IPS-20b (cell line): ENCODE data around the gene C1orf105.

ENCODE experiments used
- H3K27ac ChIP-seq: one replicate; pipeline ENCODE4 v1.5.1; 2013; ENCODE audit warnings: low read length
- H3K27me3 ChIP-seq: 2 replicates; pipeline ENCODE4 v1.6.1; 2013; ENCODE audit warnings: mild to moderate bottlenecking, low read length, inconsistent platforms; ENCODE audit not compliant: insufficient read depth
- H3K36me3 ChIP-seq: 2 replicates; pipeline ENCODE4 v1.6.1; 2013; ENCODE audit warnings: low read depth, mild to moderate bottlenecking, inconsistent platforms, low read length, moderate library complexity; ENCODE audit not compliant: insufficient read depth
- H3K4me1 ChIP-seq: 2 replicates; pipeline ENCODE4 v1.6.1; 2013; ENCODE audit warnings: mild to moderate bottlenecking, control low read depth, inconsistent platforms, low read length, moderate library complexity; ENCODE audit not compliant: insufficient read depth
- H3K4me3 ChIP-seq: 2 replicates; pipeline ENCODE4 v1.5.1; 2013; ENCODE audit warnings: mild to moderate bottlenecking, low read length, inconsistent platforms
- H3K9ac ChIP-seq: 2 replicates; pipeline ENCODE4 v1.6.1; 2013; ENCODE audit warnings: low read depth, mild to moderate bottlenecking, inconsistent platforms, low read length, moderate library complexity
- H3K9me3 ChIP-seq: 2 replicates; pipeline ENCODE4 v1.6.1; 2013; ENCODE audit warnings: mild to moderate bottlenecking, low read depth, low read length, inconsistent platforms; ENCODE audit not compliant: insufficient read depth

The C1orf105 gene

GRCh38 chr1:172497230-172497629, 76.7 kb downstream of the C1orf105 start:
- Histone ChIP-seq H3K4me3 (no peak overlapping the region), H3K27me3 (no peaks in the 10 kb centered on the region), H3K27ac (no peak overlapping the region), H3K9ac (no peak overlapping the region), H3K9me3 (no peaks in the 10 kb centered on the region), H3K36me3 (no peaks in the 10 kb centered on the region), H3K4me1 (peaks cover 8% of the 10 kb centered on the region; the same call in 1 of the 2 replicates)

DNA sequence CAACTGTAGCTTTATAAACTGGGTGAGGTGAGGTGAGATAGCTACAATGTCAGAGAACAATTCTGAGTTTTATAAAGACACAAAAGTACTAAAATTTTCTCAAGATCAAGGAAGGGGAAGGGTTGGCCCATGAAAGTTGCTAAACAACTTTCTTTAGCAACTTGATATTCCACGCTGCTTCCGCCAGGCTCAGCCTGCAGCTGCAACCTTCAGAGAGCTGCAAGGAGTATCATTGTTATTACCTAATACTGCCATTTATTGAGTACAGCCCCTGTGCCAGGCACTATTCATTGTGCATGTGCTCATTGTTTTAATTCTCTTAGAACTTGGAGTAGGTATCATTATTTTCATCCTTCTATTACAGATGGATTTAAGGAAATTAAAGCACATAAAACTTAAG, 78.4 kb downstream of the C1orf105 start:
- Histone ChIP-seq H3K27me3 (no peaks in the 10 kb centered on the region), H3K27ac (no peak overlapping the region), H3K4me3 (no peak overlapping the region), H3K9me3 (no peaks in the 10 kb centered on the region), H3K4me1 (peaks cover 8% of the 10 kb centered on the region; the same call in 1 of the 2 replicates), H3K36me3 (no peaks in the 10 kb centered on the region), H3K9ac (no peak overlapping the region)

GRCh38 chr1:172499636-172500141, 79.2 kb downstream of the C1orf105 start:
- Histone ChIP-seq H3K9ac (no peak overlapping the region), H3K27ac (no peak overlapping the region), H3K4me3 (no peak overlapping the region), H3K9me3 (no peaks in the 10 kb centered on the region), H3K4me1 (peaks cover 8% of the 10 kb centered on the region; the same call in 1 of the 2 replicates), H3K27me3 (no peaks in the 10 kb centered on the region), H3K36me3 (no peaks in the 10 kb centered on the region)

DNA sequence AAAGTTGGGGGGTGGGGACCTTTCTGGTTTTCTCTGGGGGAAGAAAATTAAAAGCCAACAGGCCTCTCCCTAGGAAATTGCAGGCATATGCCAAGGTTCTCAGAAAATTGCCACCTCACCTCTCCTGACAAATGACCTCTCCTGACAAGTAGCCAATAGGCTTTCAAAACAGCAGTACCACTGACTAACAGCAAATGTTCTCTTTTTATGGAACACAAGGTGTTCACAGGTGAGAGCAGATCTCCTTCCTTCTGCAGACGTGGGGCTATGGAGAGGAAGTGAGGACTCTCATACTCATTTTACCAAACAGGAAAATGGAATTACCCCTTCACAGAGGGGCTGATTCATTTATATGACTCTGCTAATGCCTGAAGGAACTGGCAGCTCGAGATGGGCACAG, 79.7 kb downstream of the C1orf105 start:
- H3K9me3 ChIP-seq = no peaks in the 10 kb centered on the region
- H3K27me3 ChIP-seq = no peaks in the 10 kb centered on the region
- peaks cover 8% of the 10 kb centered on the region; the same call in 1 of the 2 replicates for H3K4me1 ChIP-seq
- H3K27ac ChIP-seq = no peak overlapping the region
- no peaks in the 10 kb centered on the region for H3K36me3 ChIP-seq
- no peak overlapping the region for H3K9ac ChIP-seq
- no peak overlapping the region for H3K4me3 ChIP-seq

- Histone ChIP-seq H3K27me3 (no peaks in the 10 kb centered on the region), H3K36me3 (no peaks in the 10 kb centered on the region), H3K9ac (no peak overlapping the region), H3K4me3 (no peak overlapping the region), H3K4me1 (no peaks in the 10 kb centered on the region), H3K9me3 (no peaks in the 10 kb centered on the region), H3K27ac (no peak overlapping the region)
Observed at GRCh38 chr1:172507741-172508140, 87.3 kb downstream of the C1orf105 start.

- H3K9me3 ChIP-seq = no peaks in the 10 kb centered on the region
- no peaks in the 10 kb centered on the region for H3K36me3 ChIP-seq
- no peak overlapping the region for H3K4me3 ChIP-seq
- no peak overlapping the region for H3K9ac ChIP-seq
- no peaks in the 10 kb centered on the region for H3K27me3 ChIP-seq
- H3K27ac ChIP-seq = no peak overlapping the region
- no peaks in the 10 kb centered on the region for H3K4me1 ChIP-seq
Observed at GRCh38 chr1:172510479-172510878, 90.0 kb downstream of the C1orf105 start.

- Histone ChIP-seq H3K4me1 (no peaks in the 10 kb centered on the region), H3K27me3 (no peaks in the 10 kb centered on the region), H3K9me3 (no peaks in the 10 kb centered on the region), H3K36me3 (no peaks in the 10 kb centered on the region), H3K9ac (no peak overlapping the region), H3K4me3 (no peak overlapping the region), H3K27ac (no peak overlapping the region)
Observed at GRCh38 chr1:172512591-172512990, 92.1 kb downstream of the C1orf105 start.

GRCh38 chr1:172513479-172513878, 93.0 kb downstream of the C1orf105 start:
- no peak overlapping the region for H3K27ac ChIP-seq
- no peaks in the 10 kb centered on the region for H3K9me3 ChIP-seq
- no peaks in the 10 kb centered on the region for H3K27me3 ChIP-seq
- H3K4me3 ChIP-seq = no peak overlapping the region
- H3K36me3 ChIP-seq = no peaks in the 10 kb centered on the region
- no peak overlapping the region for H3K9ac ChIP-seq
- H3K4me1 ChIP-seq = no peaks in the 10 kb centered on the region

- H3K9ac ChIP-seq = no peak overlapping the region
- no peaks in the 10 kb centered on the region for H3K9me3 ChIP-seq
- H3K27ac ChIP-seq = no peak overlapping the region
- H3K27me3 ChIP-seq = no peaks in the 10 kb centered on the region
- no peak overlapping the region for H3K4me3 ChIP-seq
- H3K4me1 ChIP-seq = no peaks in the 10 kb centered on the region
- no peaks in the 10 kb centered on the region for H3K36me3 ChIP-seq
Observed at GRCh38 chr1:172514108-172514507, 93.6 kb downstream of the C1orf105 start.

DNA sequence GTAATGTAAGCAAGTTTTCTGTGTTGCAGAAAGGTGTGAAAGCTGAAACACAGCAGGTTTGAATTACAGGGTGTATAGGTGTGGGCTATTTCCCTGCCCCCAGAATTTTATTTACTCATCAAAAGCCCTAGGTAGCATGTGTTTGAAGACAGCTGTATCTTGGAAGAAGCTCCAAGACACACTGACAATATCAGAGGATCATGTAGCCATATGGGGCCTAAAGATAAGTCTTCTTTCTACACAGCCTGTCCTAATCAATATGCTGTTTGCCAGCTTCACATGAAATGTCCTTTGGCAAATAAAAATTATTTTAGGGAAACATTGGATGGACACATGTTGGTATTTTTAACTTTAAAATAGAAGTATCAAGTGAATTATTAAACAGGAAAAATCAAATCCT, 95.0 kb downstream of the C1orf105 start:
- Histone ChIP-seq H3K36me3 (no peaks in the 10 kb centered on the region), H3K27ac (no peak overlapping the region), H3K9ac (no peak overlapping the region), H3K4me1 (no peaks in the 10 kb centered on the region), H3K4me3 (no peak overlapping the region), H3K27me3 (no peaks in the 10 kb centered on the region), H3K9me3 (no peaks in the 10 kb centered on the region)

DNA sequence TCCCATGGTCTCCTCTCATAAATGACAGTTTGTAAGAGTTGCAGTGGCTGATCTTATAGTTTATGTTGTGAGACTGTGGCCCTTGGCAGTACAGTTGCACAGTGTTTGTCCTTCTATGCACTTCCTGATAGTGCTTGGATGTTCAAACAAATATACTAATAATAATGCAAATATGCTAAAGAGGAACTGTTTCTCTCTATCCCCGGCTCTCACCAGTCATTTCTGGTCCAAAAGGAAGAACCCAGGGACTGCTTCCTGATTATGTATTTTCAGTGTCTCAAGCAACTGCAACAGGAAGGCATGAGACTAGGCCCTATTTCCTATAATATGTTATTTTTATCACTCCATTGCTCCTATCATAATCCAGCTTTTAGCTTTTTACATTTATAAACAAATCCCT, 95.4 kb downstream of the C1orf105 start:
- H3K9me3 ChIP-seq = no peaks in the 10 kb centered on the region
- H3K4me3 ChIP-seq = no peak overlapping the region
- no peaks in the 10 kb centered on the region for H3K36me3 ChIP-seq
- H3K27ac ChIP-seq = no peak overlapping the region
- H3K4me1 ChIP-seq = no peaks in the 10 kb centered on the region
- no peaks in the 10 kb centered on the region for H3K27me3 ChIP-seq
- no peak overlapping the region for H3K9ac ChIP-seq

- H3K36me3 ChIP-seq = no peaks in the 10 kb centered on the region
- no peak overlapping the region for H3K9ac ChIP-seq
- H3K4me3 ChIP-seq = no peak overlapping the region
- H3K27me3 ChIP-seq = no peaks in the 10 kb centered on the region
- H3K9me3 ChIP-seq = no peaks in the 10 kb centered on the region
- H3K4me1 ChIP-seq = no peaks in the 10 kb centered on the region
- H3K27ac ChIP-seq = no peak overlapping the region
Observed at GRCh38 chr1:172517081-172517480, 96.6 kb downstream of the C1orf105 start.
